Activated naive CD4-positive, alpha-beta T cell treated with anti-CD3 and anti-CD28 coated beads, Interleukin-2, amount 10 ng/mL, durations not matched to agents 7 days and 5 days (primary cell): Measurements from ENCODE around the gene USP24.

Experiments used
- CTCF ChIA-PET: fragments of 350-600 bp; sonication (Branson Sonifier 250); formaldehyde crosslinking; loops from one replicate; lab custom pipeline; 2021; ENCODE audit warnings: antibody characterized with exemption; lab: Charles Lee
- DNase-seq: peaks from one replicate; pipeline ENCODE4 v3.0.0-alpha.2; 2020
- H3K27ac Mint-ChIP-seq: one replicate; pipeline ENCODE4 v1.8.0; 2021; ENCODE audit warnings: mild to moderate bottlenecking, moderate library complexity, mixed read lengths
- H3K27me3 Mint-ChIP-seq: one replicate; pipeline ENCODE4 v1.8.0; 2021; ENCODE audit warnings: mild to moderate bottlenecking, mixed read lengths
- H3K36me3 Mint-ChIP-seq: one replicate; pipeline ENCODE4 v1.8.0; 2021; ENCODE audit warnings: mixed read lengths
- H3K4me1 Mint-ChIP-seq: one replicate; pipeline ENCODE4 v1.8.0; 2021; ENCODE audit warnings: mixed read lengths
- H3K4me3 Mint-ChIP-seq: one replicate; pipeline ENCODE4 v1.8.0; 2021; ENCODE audit warnings: mild to moderate bottlenecking, moderate library complexity, mixed read lengths
- H3K9me3 Mint-ChIP-seq: one replicate; pipeline ENCODE4 v1.8.0; 2021; ENCODE audit warnings: mixed read lengths

Gene USP24

DNA sequence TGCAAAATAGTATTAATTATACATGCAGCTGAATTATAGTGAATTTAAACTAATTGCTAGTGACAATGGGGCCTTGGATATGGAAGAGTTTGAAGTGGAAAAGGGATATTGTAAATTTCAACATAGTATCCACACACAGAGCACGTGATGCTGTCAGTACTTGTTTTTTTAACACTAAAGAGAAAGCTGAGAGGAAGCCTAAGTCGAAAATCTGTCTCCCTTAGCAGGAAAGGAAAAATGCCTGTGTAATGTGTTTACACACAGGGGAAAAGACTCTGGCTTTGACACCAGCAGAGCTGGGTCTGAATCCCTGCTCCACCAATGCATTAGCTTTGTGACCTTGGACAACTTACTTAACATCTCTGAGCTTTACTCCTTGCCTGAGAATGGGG, 133.3 kb downstream of the USP24 start:
- CTCF ChIA-PET = no interaction called here
- no peak for DNase-seq
- Mint-ChIP-seq H3K36me3 (peaks cover 47% of the 10 kb centered on the region), H3K27ac (no peak overlapping the region), H3K4me1 (no peaks in the 10 kb centered on the region), H3K27me3 (no peaks in the 10 kb centered on the region), H3K9me3 (no peaks in the 10 kb centered on the region), H3K4me3 (no peak overlapping the region)

DNA sequence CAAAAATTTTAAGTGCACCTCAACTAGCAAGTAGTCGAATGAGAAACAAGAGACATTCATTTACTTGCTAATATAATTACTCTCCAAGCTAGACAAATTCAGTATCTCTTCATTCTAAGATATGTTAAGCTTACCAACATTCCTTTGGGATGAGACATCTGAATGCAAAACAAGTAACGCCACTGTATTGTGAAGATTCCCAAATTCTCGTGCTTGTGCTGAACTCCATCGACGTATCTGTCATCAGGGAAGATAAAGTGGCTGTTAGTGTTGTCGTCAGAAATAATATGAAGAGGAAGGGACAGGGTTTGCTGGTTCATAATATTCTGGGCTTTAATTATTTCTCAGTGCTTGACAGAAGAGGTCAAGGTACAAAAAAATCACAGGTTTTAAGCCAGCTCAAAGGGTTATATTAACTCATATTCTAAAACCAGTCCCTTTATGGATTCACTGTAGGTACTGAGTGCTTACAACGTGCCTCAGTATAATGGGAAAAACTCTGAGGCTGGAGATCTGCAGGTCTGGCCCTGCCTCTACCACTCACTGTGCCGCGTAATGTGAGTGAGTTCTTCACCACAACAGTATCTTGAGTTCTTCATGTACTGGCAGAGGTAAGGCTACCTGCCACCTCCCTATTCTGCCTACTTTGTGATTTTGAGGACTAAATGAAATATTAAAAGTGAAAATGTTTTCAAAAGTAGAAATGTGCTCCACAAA, 133.8 kb downstream of the USP24 start:
- H3K27ac Mint-ChIP-seq = no peak overlapping the region
- CTCF ChIA-PET = interaction anchor here (0.6 kb wide), 1 partner anchor 40 kb away, joined by 3 read pairs; no protein-coding TSS in a partner anchor

DNA sequence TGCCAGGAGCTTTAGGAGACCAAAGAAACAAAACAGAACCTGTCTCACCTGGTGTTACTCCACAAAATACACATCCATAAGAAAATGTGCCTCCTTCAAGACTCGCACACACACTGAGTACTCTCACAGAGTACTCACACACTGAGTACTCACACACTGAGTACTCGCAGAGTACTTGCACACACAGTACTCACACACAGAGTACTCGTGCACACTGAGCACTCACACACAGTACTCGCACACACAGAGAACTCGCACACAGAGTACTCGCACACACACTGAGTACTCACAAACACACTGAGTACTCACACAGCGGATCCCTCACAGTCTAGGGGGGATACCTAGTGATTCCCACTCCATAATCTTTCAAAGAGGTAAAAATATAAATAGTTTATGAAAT, 135.5 kb downstream of the USP24 start:
- CTCF ChIA-PET = no interaction called here
- H3K27ac Mint-ChIP-seq = no peak overlapping the region

More for the DNA sequence above, 133.8 kb downstream of the USP24 start:
- H3K27me3 Mint-ChIP-seq = no peaks in the 10 kb centered on the region
- H3K9me3 Mint-ChIP-seq = no peaks in the 10 kb centered on the region
- DNase-seq = no peak
- peaks cover 50% of the 10 kb centered on the region for H3K36me3 Mint-ChIP-seq
- no peaks in the 10 kb centered on the region for H3K4me1 Mint-ChIP-seq
- H3K4me3 Mint-ChIP-seq = no peak overlapping the region

GRCh38 chr1:55078470-55078869, 136.7 kb downstream of the USP24 start:
- DNase-seq = no peak
- CTCF ChIA-PET = no interaction called here
- Mint-ChIP-seq H3K27ac (no peak overlapping the region), H3K27me3 (no peaks in the 10 kb centered on the region), H3K4me3 (no peak overlapping the region), H3K36me3 (peaks cover 53% of the 10 kb centered on the region), H3K4me1 (peaks cover 3% of the 10 kb centered on the region), H3K9me3 (no peaks in the 10 kb centered on the region)

More for the DNA sequence above, 135.5 kb downstream of the USP24 start:
- DNase-seq = no peak
- H3K4me3 Mint-ChIP-seq = no peak overlapping the region
- H3K27me3 Mint-ChIP-seq = no peaks in the 10 kb centered on the region
- H3K36me3 Mint-ChIP-seq = peaks cover 52% of the 10 kb centered on the region
- H3K4me1 Mint-ChIP-seq = no peaks in the 10 kb centered on the region
- H3K9me3 Mint-ChIP-seq = no peaks in the 10 kb centered on the region

DNA sequence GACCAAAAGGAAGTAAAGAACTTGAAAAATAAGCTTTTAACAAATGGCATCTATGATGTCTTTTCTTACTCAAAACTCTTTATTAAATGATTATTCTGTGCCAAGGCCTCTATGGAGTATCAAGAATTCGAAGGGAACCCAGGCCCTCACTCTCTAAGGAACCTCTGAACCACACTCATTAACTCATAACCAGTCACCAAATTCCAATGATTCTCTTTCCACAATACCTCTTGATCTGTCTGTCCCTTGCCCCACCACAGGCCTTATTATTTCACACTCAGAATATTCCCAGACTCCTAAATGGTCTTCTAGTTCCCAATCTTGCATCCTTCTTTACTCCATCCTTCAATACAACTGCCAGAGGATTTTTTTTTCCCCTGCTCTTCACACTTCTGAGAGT, 138.8 kb downstream of the USP24 start:
- peak overlapping the region; percentile 58 for H3K27ac Mint-ChIP-seq

GRCh38 chr1:55074455-55074854, 140.7 kb downstream of the USP24 start:
- H3K36me3 Mint-ChIP-seq = peaks cover 61% of the 10 kb centered on the region
- no peaks in the 10 kb centered on the region for H3K9me3 Mint-ChIP-seq
- CTCF ChIA-PET = no interaction called here
- H3K27ac Mint-ChIP-seq = no peak overlapping the region
- H3K27me3 Mint-ChIP-seq = no peaks in the 10 kb centered on the region
- DNase-seq = no peak
- peaks cover 4% of the 10 kb centered on the region for H3K4me1 Mint-ChIP-seq
- H3K4me3 Mint-ChIP-seq = no peak overlapping the region

More for the DNA sequence above, 138.8 kb downstream of the USP24 start:
- Mint-ChIP-seq H3K4me3 (no peak overlapping the region), H3K9me3 (no peaks in the 10 kb centered on the region), H3K27me3 (no peaks in the 10 kb centered on the region), H3K4me1 (peaks cover 4% of the 10 kb centered on the region), H3K36me3 (peaks cover 58% of the 10 kb centered on the region)
- DNase-seq = no peak
- CTCF ChIA-PET = interaction anchor here (1.2 kb wide), 1 partner anchor 199 kb away, joined by 3 read pairs; no protein-coding TSS in a partner anchor

DNA sequence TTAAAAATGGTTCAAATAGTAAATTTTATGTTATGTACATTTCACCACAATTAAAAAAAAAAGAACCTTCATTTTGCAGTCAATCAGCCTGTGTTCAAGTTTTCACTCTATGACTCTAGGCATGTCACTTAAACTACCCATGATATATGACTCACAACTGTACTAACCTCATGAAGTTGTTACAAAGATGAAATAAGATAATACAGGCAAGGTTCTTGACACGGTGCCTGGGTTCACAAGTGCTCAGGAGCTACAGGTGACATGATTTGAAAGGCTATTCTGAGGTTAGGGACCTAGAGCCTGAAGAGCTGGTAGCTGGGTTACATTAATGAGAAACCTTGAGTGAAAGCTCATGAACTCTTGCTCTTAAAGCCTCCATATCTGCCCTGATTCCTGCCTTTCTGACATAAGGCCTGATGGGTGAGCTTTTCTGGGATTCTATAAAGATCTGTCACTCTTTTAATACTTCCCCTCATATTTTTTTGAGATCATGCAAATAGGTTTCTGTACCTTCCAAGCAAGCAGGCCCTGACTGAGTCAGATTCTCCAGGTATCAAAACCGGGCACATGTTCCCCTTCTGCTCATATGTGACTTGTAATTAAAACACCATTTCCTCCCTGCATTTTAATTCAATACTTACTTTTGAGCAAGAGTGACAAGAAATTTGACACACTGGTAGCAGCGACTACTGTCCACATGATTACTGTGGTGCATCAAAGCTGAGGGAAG, 141.8 kb downstream of the USP24 start:
- Mint-ChIP-seq H3K27me3 (no peaks in the 10 kb centered on the region), H3K27ac (peak overlapping the region; percentile 26), H3K9me3 (no peaks in the 10 kb centered on the region), H3K36me3 (peaks cover 65% of the 10 kb centered on the region), H3K4me1 (peaks cover 4% of the 10 kb centered on the region), H3K4me3 (no peak overlapping the region)
- CTCF ChIA-PET = interaction anchor here (0.9 kb wide), 1 partner anchor 69 kb away, joined by 3 read pairs; no protein-coding TSS in a partner anchor
- no peak for DNase-seq

GRCh38 chr1:55071477-55071876, 143.7 kb downstream of the USP24 start:
- DNase-seq = peak; percentile 32
- CTCF ChIA-PET = interaction anchor here (1.2 to 1.7 kb wide), 3 partner anchors 126 to 207 kb away, joined by 4 to 5 read pairs (median 5); no protein-coding TSS in a partner anchor
- Mint-ChIP-seq H3K27me3 (no peaks in the 10 kb centered on the region), H3K4me3 (no peak overlapping the region), H3K4me1 (peaks cover 4% of the 10 kb centered on the region), H3K27ac (peak overlapping the region; percentile 71), H3K9me3 (no peaks in the 10 kb centered on the region), H3K36me3 (peaks cover 65% of the 10 kb centered on the region)

DNA sequence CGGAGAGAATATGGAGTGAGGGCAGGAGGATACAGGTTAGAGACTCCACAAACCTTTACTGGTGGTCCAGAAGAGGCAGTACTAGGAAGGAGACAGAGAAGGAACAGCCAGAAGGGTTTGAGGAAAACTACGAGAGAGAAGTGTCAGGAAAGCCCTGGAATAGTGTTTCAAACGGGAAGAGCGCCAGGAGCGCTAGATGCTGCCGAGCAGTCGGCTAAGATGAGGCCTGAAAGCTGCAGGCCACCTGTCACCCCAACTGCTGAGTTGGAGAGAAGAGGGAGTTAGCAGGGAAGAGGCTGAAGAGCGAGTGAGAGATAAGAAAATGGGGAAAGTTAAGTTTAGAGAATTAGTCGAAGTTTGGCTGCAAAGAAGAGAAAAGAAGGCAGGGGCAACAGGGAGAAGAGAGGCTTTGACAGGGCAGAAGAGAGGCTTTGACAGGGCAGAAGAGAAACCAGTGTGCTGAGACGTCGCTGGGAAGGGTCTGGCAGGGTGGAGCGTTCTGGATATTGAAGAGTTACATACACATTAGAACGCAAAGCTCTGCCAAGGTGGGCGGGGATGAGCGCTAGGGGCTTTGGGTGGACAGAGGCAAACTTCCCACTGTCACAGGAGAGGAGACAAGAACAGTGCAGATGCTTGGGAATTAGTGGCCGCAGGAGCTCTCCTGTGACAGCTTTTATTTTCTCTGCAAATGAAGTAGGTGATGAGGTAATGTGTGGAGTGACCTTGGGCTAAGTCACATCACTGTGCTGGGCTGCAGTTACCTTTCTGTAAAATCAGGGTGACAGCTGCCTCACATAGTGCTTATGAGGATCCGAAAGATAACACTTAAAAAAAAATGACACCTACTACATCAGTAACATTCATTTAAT, 144.6 kb downstream of the USP24 start:
- peaks cover 59% of the 10 kb centered on the region for H3K36me3 Mint-ChIP-seq
- no peak for DNase-seq
- no peaks in the 10 kb centered on the region for H3K27me3 Mint-ChIP-seq
- no peaks in the 10 kb centered on the region for H3K9me3 Mint-ChIP-seq
- no peak overlapping the region for H3K27ac Mint-ChIP-seq
- H3K4me1 Mint-ChIP-seq = peaks cover 4% of the 10 kb centered on the region
- CTCF ChIA-PET = interaction anchor here (0.7 to 1.7 kb wide), 4 partner anchors 77 to 208 kb away, joined by 4 to 5 read pairs (median 5); no protein-coding TSS in a partner anchor
- no peak overlapping the region for H3K4me3 Mint-ChIP-seq

- Mint-ChIP-seq H3K4me3 (no peak overlapping the region), H3K27ac (peak overlapping the region; percentile 63), H3K9me3 (no peaks in the 10 kb centered on the region), H3K4me1 (peaks cover 4% of the 10 kb centered on the region), H3K27me3 (no peaks in the 10 kb centered on the region), H3K36me3 (peaks cover 52% of the 10 kb centered on the region)
- no peak for DNase-seq
- CTCF ChIA-PET = no interaction called here
Observed at GRCh38 chr1:55069280-55069679, 145.9 kb downstream of the USP24 start.

DNA sequence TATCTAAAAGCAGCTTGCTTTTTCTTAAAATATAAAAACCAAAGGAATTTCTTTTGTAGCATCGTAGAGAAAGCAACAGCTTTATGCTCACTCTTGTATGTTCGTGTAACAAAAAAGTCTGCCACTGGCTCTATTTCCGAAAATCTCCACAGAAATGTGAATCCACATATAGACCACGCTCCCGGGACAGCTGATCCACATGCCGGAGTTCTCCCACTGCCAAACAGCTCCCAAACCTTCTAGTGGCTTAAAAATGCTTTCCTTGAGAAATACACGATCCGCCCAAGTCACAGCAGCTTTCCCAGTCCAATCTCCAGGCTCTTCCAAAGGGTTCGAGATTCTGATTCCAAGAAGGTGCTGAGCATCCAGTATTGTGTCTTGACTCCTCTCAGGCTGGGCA, 146.5 kb downstream of the USP24 start:
- Mint-ChIP-seq H3K9me3 (no peaks in the 10 kb centered on the region), H3K4me1 (peaks cover 3% of the 10 kb centered on the region), H3K27me3 (no peaks in the 10 kb centered on the region), H3K27ac (no peak overlapping the region), H3K36me3 (peaks cover 47% of the 10 kb centered on the region), H3K4me3 (no peak overlapping the region)
- no peak for DNase-seq
- CTCF ChIA-PET = no interaction called here

- Mint-ChIP-seq H3K27ac (no peak overlapping the region), H3K27me3 (no peaks in the 10 kb centered on the region), H3K4me3 (no peak overlapping the region), H3K9me3 (no peaks in the 10 kb centered on the region), H3K36me3 (peaks cover 44% of the 10 kb centered on the region), H3K4me1 (no peaks in the 10 kb centered on the region)
- no peak for DNase-seq
- CTCF ChIA-PET = no interaction called here
Observed at GRCh38 chr1:55067914-55068313, 147.2 kb downstream of the USP24 start.

DNA sequence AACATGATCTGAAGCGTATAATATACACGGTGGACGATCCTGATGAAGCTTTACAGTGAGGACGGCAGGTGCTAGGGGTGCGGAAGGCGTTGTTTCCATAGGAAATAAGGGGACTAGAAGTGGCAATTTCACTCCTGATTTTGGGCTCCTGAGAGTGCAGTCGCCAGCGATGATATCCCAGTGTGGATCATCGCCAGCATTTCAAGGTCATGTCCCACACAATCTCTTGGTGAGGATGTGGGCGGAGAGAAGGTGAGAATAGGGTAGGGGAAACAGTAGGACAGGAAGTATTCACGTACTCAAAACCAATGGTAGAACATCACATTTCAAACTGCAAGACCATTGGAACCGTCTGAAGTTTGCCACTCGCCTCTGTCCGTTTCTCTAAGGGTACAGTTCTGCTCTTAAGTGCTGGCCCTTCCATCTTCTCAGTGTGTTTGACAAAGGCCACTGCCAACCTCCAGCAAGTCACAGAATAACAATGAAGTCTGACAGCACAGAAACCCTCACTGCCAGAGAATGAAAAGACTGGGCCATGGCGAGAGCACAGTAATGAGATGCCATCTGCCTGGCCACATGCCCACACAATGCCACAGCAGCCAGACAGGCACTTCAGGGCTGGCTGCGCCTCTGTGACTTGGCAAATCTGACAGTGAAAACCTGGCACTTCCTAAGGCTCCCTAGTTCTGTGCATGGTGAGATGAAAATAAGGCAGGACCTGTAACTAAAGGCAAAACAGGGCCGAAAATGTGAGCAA, 148.0 kb downstream of the USP24 start:
- DNase-seq = no peak
- CTCF ChIA-PET = no interaction called here
- H3K4me1 Mint-ChIP-seq = no peaks in the 10 kb centered on the region
- H3K27me3 Mint-ChIP-seq = no peaks in the 10 kb centered on the region
- H3K27ac Mint-ChIP-seq = no peak overlapping the region
- H3K36me3 Mint-ChIP-seq = peaks cover 38% of the 10 kb centered on the region
- H3K4me3 Mint-ChIP-seq = no peak overlapping the region
- H3K9me3 Mint-ChIP-seq = no peaks in the 10 kb centered on the region
